Aorta (tissue), 5 donors: Measurements from ENCODE around the gene NECTIN3. TPM values are rescaled to one million over a fixed set of nuclear protein-coding genes. Genes with fewer than 3 reads are reported as not detected.

Experiments used
- ATAC-seq: fragments of 200-7000 bp; cut with Tn5 transposase; one replicate; pipeline ENCODE4 v1.9.1; 2022; ENCODE audit warnings: moderate library complexity; ENCODE audit not compliant: low FRiP score
- DNase-seq, 2 donors: peaks; one replicate each; pipeline ENCODE4 v3.0.0-alpha.2; 2020
- H3K27ac ChIP-seq, 2 donors: one replicate each; pipeline ENCODE4 v1.5.1; 2013; ENCODE audit warnings: low read length in 2 of 2, mild to moderate bottlenecking in 2 of 2, moderate library complexity in 2 of 2, control low read depth in 1 of 2, inconsistent platforms in 1 of 2, low read depth in 1 of 2
- H3K27me3 ChIP-seq, 2 donors: one replicate each; pipeline ENCODE4 v1.6.1; 2013; ENCODE audit warnings: control low read depth in 1 of 2, low read length in 1 of 2, mild to moderate bottlenecking in 1 of 2, moderate library complexity in 1 of 2; ENCODE audit not compliant: insufficient read depth in 2 of 2, control insufficient read depth in 1 of 2
- H3K36me3 ChIP-seq, 2 donors: one replicate each; pipeline ENCODE4 v1.6.1; 2013; ENCODE audit warnings: control low read depth in 1 of 2, low read length in 1 of 2, mild to moderate bottlenecking in 1 of 2; ENCODE audit not compliant: insufficient read depth in 2 of 2, control insufficient read depth in 1 of 2
- H3K4me1 ChIP-seq, 2 donors: one replicate each; pipeline ENCODE4 v1.6.1; 2013; ENCODE audit warnings: low read length in 2 of 2, control low read depth in 1 of 2, mild to moderate bottlenecking in 1 of 2, moderate library complexity in 1 of 2; ENCODE audit not compliant: insufficient read depth in 2 of 2, control insufficient read depth in 1 of 2
- H3K4me3 ChIP-seq, 2 donors: one replicate each; pipeline ENCODE4 v1.5.1; 2013; ENCODE audit warnings: low read length in 2 of 2, control low read depth in 1 of 2, mild to moderate bottlenecking in 1 of 2
- H3K9me3 ChIP-seq: one replicate; pipeline ENCODE4 v1.6.1; 2013; ENCODE audit warnings: mild to moderate bottlenecking, low read length; ENCODE audit not compliant: control insufficient read depth
- WGBS, 2 donors: extraction: QIAGEN DNeasy Blood & Tissue Kit; methylation state at CpG; one replicate each; pipeline ENCODE4 v1.1.7; 2013; 5-methylcytosine and 5-hydroxymethylcytosine counted together
- intact Hi-C, 2 donors: fragments of 100-400 bp; cut with DNase I; formaldehyde crosslinking; loops; one replicate each; pipeline versions ENCODE4 v1.14.2 to v1.15.0; 2022
- polyA plus RNA-seq, 2 donors: library from polyadenylated mRNA; stranded (reverse); fragments of 200-250 nt; gene quantifications; one replicate each; pipeline ENCODE4 v1.2.3, GENCODE V29; 2013
- total RNA-seq, 2 donors: library from RNA; stranded (reverse); fragmentation: NEBNext Ultra II Directional; extraction: Animal tissue kit (Norgen Biotek cat#: 25700); gene quantifications; one replicate each; pipeline ENCODE4 v1.2.1, GENCODE V29; 2021
- donor health status: healthy with polysubstance abuse.
- donor health status: Bipolar disorder and iron deficiency.
- donor health status: DM: no; HTN: no; CAD: no.
- donor health status: DM: no; HTN: no; CAD: no.
- donor health status: DM: yes; HTN: yes; CAD: no.

The NECTIN3 gene
- total and polyA plus RNA-seq, 4 donors: 5.1 to 32.2 (median 18.9) TPM

GRCh38 chr3:111045564-111045963 is 26.1 kb upstream of the NECTIN3 start:
- ATAC-seq (no peak), DNase-seq (no peak)
- no peaks in the 10 kb centered on the region for H3K36me3 ChIP-seq
- no peak overlapping the region for H3K4me3 ChIP-seq
- H3K27me3 ChIP-seq: no peaks in the 10 kb centered on the region
- H3K27ac ChIP-seq: no peak overlapping the region
- 88 to 89% methylated on average over 6 of the region's 6 CpGs for WGBS, 2 donors
- no peaks in the 10 kb centered on the region for H3K9me3 ChIP-seq
- intact Hi-C loops: no loop called here
- H3K4me1 ChIP-seq: no peaks in the 10 kb centered on the region

DNA sequence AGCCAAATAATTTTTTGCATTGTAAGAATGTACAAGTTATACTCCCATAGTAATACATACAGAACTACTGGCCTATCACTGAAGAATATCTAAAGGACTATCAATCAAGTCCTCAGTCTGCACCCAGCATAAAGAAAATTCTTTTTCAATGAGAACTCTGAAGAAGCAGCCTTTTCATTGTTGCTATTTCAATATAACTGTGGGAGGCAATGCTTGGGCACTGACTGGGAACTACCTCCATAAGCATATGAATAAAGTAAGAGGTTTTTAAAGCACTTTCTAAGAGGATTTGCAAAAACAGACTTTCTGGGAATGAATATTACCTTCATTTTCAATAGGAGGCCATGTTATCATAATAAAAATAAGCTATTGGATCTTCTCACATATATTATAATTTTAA is 24.6 kb upstream of the NECTIN3 start:
- Histone ChIP-seq H3K36me3 (no peaks in the 10 kb centered on the region), H3K4me3 (no peak overlapping the region), H3K4me1 (no peaks in the 10 kb centered on the region), H3K27me3 (no peaks in the 10 kb centered on the region), H3K9me3 (no peaks in the 10 kb centered on the region), H3K27ac (no peak overlapping the region)
- intact Hi-C loops: no loop called here
- ATAC-seq: no peak
- no peak for DNase-seq

GRCh38 chr3:111047812-111048435 is 23.7 kb upstream of the NECTIN3 start:
- intact Hi-C loops: no loop called here
- 85 to 91% methylated on average over 1 of the region's 1 CpG for WGBS, 2 donors
- no peak for ATAC-seq

DNA sequence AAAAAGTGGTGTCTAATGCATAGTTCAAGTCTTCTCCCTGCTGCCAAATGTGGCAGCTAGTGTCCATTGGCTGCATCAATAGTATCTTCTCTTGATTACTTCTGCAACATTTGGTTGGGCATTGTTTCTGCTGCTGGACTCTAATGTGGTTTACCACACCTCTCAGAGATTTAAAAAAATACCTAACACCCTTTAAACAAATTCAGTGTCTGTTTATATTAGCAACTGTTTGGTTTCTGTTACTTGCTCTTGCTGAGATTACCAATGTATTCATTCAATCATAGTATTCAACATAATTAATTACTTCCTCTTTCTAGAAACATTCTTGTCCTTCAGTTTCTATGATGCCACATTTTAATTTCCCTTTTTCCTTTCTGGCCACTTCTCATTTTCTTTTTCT is 20.3 kb upstream of the NECTIN3 start:
- Histone ChIP-seq H3K27me3 (no peaks in the 10 kb centered on the region), H3K9me3 (no peaks in the 10 kb centered on the region), H3K36me3 (no peaks in the 10 kb centered on the region), H3K4me1 (no peaks in the 10 kb centered on the region), H3K27ac (no peak overlapping the region), H3K4me3 (no peak overlapping the region)
- DNase-seq (no peak), ATAC-seq (no peak)
- intact Hi-C loops: no loop called here

More at GRCh38 chr3:111047812-111048435, 23.7 kb upstream of the NECTIN3 start:
- H3K36me3 ChIP-seq: no peaks in the 10 kb centered on the region
- H3K27ac ChIP-seq: no peak overlapping the region
- no peaks in the 10 kb centered on the region for H3K27me3 ChIP-seq
- no peaks in the 10 kb centered on the region for H3K9me3 ChIP-seq
- no peaks in the 10 kb centered on the region for H3K4me1 ChIP-seq
- H3K4me3 ChIP-seq: no peak overlapping the region
- DNase-seq: no peak

DNA sequence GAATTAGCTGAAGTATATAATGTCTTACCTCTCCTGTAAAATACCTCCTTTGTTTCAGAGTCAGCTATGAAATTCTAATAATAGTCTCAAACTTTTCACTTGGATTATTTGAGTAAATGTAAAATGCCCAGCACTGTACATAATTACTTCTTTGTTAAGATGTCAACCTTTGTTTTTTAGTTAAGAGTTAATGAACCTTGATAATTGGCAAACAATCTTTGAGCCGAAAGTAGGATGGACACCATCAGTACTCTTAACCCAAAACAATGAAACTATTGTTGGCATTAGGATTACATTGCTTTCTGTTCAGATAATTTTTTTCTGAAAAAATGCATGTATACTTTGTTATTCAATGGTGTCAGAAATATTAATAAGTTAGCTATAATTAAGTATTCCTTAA is 3.0 kb upstream of the NECTIN3 start:
- no peak for DNase-seq
- Histone ChIP-seq H3K27me3 (no peaks in the 10 kb centered on the region), H3K4me3 (no peak overlapping the region), H3K9me3 (no peaks in the 10 kb centered on the region), H3K4me1 (peaks cover 2 to 3% of the 10 kb centered on the region in 2 donors), H3K27ac (no peak overlapping the region), H3K36me3 (no peaks in the 10 kb centered on the region)
- 93 to 95% methylated on average over 1 of the region's 1 CpG for WGBS, 2 donors
- intact Hi-C loops: no loop called here
- no peak for ATAC-seq

DNA sequence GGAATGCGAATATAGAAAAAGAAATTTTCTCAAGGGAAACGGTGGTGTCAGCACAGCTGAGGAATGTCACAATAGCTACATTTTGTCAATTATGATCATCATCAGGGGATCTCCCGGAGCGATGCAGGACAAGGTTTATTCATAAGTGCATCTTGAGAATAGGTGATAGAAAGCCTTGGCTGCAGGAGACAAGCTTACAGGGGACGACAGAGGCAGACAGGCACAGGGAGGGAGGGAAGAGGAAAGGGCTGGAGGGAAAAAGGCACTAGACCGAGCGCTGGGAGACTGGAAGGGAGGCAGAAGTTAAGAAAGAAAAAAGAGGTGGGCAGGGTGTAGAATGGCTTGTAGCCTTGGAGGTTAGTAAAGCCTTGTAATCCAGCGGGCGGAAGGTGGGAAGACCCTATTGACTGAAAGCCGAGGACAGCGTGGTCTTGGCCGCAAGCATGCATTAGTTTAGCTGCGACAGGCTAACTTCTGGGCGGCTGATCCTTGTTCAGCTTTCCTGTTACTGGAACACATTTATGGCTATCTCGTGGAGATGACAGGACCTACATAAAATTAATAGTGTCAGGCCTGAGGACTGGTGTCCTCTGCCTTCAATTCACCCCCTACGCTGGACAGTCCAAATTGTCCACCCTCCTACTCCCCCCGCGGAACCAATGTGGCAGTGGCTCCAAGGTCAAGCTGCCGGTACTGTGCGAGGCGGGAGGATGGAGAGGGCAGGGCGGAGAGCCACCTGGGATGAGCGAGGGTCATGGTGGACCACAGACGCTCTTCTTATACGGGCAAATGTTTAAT is 1.4 kb upstream of the NECTIN3 start:
- WGBS, 2 donors: 4 to 6% methylated on average over 25 of the region's 25 CpGs
- no peaks in the 10 kb centered on the region for H3K9me3 ChIP-seq
- ATAC-seq: peak; percentile 43
- H3K4me1 ChIP-seq: peaks cover 2 to 3% of the 10 kb centered on the region in 2 donors
- peak overlapping the region in 1 of 2 donors; percentile 77 for H3K27ac ChIP-seq
- H3K36me3 ChIP-seq: no peaks in the 10 kb centered on the region
- H3K4me3 ChIP-seq: peak overlapping the region; percentile 83 to 93
- no peaks in the 10 kb centered on the region for H3K27me3 ChIP-seq
- DNase-seq: peak in 1 of 2 donors; percentile 48
- intact Hi-C loops: loop anchor here in 1 of 2 donors (10.0 kb wide), 1 partner anchor 1385 kb away; no protein-coding TSS in a partner anchor

- Histone ChIP-seq H3K4me3 (peak overlapping the region; percentile 83 to 93), H3K4me1 (peaks cover 2 to 3% of the 10 kb centered on the region in 2 donors), H3K36me3 (no peaks in the 10 kb centered on the region), H3K27me3 (no peaks in the 10 kb centered on the region), H3K27ac (peak overlapping the region; percentile 58 to 77), H3K9me3 (no peaks in the 10 kb centered on the region)
- 0% methylated on average over 22 to 23 of the region's 23 CpGs for WGBS, 2 donors
- ATAC-seq (peak; percentile 67), DNase-seq (peak in 1 of 2 donors; percentile 76)
- intact Hi-C loops: loop anchor here in 1 of 2 donors (10.0 kb wide), 1 partner anchor 1386 kb away; no protein-coding TSS in a partner anchor
Observed at GRCh38 chr3:111070772-111071256, 802 bp upstream of the NECTIN3 start.

DNA sequence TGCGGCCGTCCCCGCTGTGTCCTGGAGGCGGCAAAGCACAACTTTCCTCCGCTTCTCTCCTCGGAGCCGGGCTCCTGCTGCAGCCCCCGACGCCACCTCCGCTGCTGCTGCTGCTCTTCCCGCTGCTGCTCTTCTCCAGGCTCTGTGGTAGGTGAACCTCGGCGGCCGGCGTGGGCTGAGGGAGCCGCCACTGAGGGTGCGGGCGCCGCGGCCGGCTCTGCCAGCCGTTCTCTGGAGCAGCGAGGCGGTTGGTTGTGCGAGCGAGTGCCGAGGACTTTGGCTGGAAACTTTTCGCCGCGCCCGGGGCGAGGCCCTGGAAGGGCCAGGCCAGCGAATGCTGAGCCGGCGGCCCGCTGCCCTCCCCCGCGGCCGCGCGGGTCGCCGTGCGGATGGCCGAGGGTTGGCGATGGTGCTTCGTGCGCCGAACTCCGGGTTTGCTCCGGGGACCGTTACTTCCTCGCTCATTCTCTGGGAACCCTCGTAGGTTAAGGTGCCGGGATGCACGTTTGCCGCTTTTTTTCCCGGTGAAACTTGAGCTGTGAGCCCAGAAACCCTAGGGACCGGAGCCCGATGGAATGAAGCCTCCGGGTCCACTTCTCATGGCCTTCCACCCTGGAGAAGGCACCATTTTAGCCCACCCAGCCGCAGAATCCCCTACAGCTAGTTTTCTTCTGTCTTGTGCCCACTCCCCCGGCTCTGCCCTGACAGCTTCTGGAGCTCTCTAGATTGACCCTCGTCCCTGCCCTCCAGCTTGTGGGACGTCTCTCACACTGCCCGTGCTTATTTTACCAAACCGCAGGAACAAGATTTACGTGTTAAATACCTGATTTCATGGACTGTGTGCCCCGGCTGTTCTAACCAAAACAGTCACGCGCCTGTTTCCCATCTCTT is 660 bp downstream of the NECTIN3 start:
- intact Hi-C loops: loop anchor here in 1 of 2 donors (10.0 kb wide), 1 partner anchor 1387 kb away; no protein-coding TSS in a partner anchor
- peak overlapping the region; percentile 83 to 93 for H3K4me3 ChIP-seq
- peak overlapping the region; percentile 72 to 92 for H3K27ac ChIP-seq
- WGBS, 2 donors: 0% methylated on average over 33 to 71 of the region's 71 CpGs
- ATAC-seq (peak; percentile 45), DNase-seq (peak; percentile 56 to 83)
- H3K36me3 ChIP-seq: no peaks in the 10 kb centered on the region
- H3K9me3 ChIP-seq: no peaks in the 10 kb centered on the region
- peaks cover 2 to 3% of the 10 kb centered on the region in 2 donors for H3K4me1 ChIP-seq
- no peaks in the 10 kb centered on the region for H3K27me3 ChIP-seq
